B cell (primary cell): ENCODE results near the gene ULK1. TPM values are rescaled to one million over a fixed set of nuclear protein-coding genes. Genes with fewer than 3 reads are reported as not detected.

Experiments used
- ATAC-seq: fragments of 200-7000 bp; cut with Tn5 transposase; one replicate; pipeline ENCODE4 v1.10.0; 2021; ENCODE audit warnings: low read depth, mild to moderate bottlenecking, moderate number of reproducible peaks, moderate library complexity
- CTCF ChIA-PET: fragments of 350-600 bp; sonication (Branson Sonifier 250); formaldehyde crosslinking; loops from one replicate; lab custom pipeline; 2021; ENCODE audit warnings: antibody characterized with exemption, inconsistent platforms; lab: Charles Lee
- POLR2A ChIA-PET: fragments of 350-600 bp; sonication (Branson Sonifier 250); formaldehyde crosslinking; loops from one replicate; lab custom pipeline; 2021; ENCODE audit warnings: antibody characterized with exemption; lab: Charles Lee
- DNase-seq: peaks from one replicate; pipeline ENCODE4 v3.0.0; 2013
- H2AFZ ChIP-seq: 2 replicates; pipeline ENCODE4 v1.6.1; 2012; ENCODE audit warnings: mild to moderate bottlenecking, low read depth, low read length; ENCODE audit not compliant: insufficient read depth, poor library complexity, severe bottlenecking
- H3K27ac ChIP-seq, 2 donors: 1 replicate in 1 of 2; 2 replicates in 1 of 2; pipeline ENCODE4 v1.5.1; 2012 to 2013; ENCODE audit warnings: low read length in 2 of 2, mild to moderate bottlenecking in 2 of 2, moderate library complexity in 1 of 2
- H3K27me3 ChIP-seq, 4 experiments: fragments of 200-600 bp in 1 of 4; sonication (generic) in 1 of 4; replicated peaks in 1 of 4; 1 replicate in 2 of 4; 2 replicates in 2 of 4; pipeline versions ENCODE4 v1.6.1 to v1.7.0; 2013 to 2016; ENCODE audit warnings: low read length in 3 of 4, mild to moderate bottlenecking in 2 of 4, mixed read lengths in 1 of 4, moderate library complexity in 1 of 4; ENCODE audit not compliant: insufficient read depth in 4 of 4, control insufficient read depth in 3 of 4; ENCODE audit errors: control extremely low read depth in 1 of 4
- H3K36me3 ChIP-seq, 2 experiments: replicated peaks in 1 of 2; 1 replicate in 1 of 2; 2 replicates in 1 of 2; pipeline versions ENCODE4 v1.6.1 to v1.7.1; 2013; ENCODE audit warnings: low read length in 1 of 2; ENCODE audit not compliant: insufficient read depth in 2 of 2, control insufficient read depth in 1 of 2; ENCODE audit errors: control extremely low read depth in 1 of 2, extremely low read depth in 1 of 2
- H3K4me1 ChIP-seq, 2 donors: fragments of 200-600 bp in 1 of 2; sonication (generic) in 1 of 2; 1 replicate in 1 of 2; 2 replicates in 1 of 2; pipeline versions ENCODE4 v1.5.1 to v1.6.1; 2013 to 2017; ENCODE audit warnings: low read length in 2 of 2; ENCODE audit not compliant: control insufficient read depth in 2 of 2, insufficient read depth in 2 of 2
- H3K4me2 ChIP-seq: replicated peaks from 2 replicates; pipeline ENCODE3; 2012; ENCODE audit warnings: mild to moderate bottlenecking, low read depth, low read length; ENCODE audit not compliant: poor library complexity, severe bottlenecking
- H3K4me3 ChIP-seq, 5 experiments: fragments of 200-600 bp in 1 of 5; sonication (generic) in 1 of 5; 1 replicate in 3 of 5; 2 replicates in 2 of 5; pipeline versions ENCODE4 v1.5.1 to v1.7.0; 2011 to 2016; ENCODE audit warnings: low read length in 4 of 5, mild to moderate bottlenecking in 4 of 5, low read depth in 2 of 5, control low read depth in 1 of 5, moderate library complexity in 1 of 5; ENCODE audit not compliant: insufficient read depth in 1 of 5; ENCODE audit errors: control extremely low read depth in 1 of 5, extremely low read depth in 1 of 5
- H3K79me2 ChIP-seq: fragments of 200-600 bp; sonication (generic); one replicate; pipeline ENCODE4 v1.6.0; 2016; ENCODE audit warnings: low read length; ENCODE audit not compliant: control insufficient read depth, insufficient read depth
- H3K9ac ChIP-seq: fragments of 200-600 bp; sonication (generic); 2 replicates; pipeline ENCODE4 v1.6.1; 2017; ENCODE audit warnings: mild to moderate bottlenecking, low read length, moderate library complexity
- H3K9me3 ChIP-seq, 3 donors: one replicate each; pipeline versions ENCODE4 v1.6.1 to v1.7.1; 2013; ENCODE audit warnings: low read length in 2 of 3; ENCODE audit not compliant: control insufficient read depth in 2 of 3, insufficient read depth in 1 of 3; ENCODE audit errors: control extremely low read depth in 1 of 3
- H4K20me1 ChIP-seq: 2 replicates; pipeline ENCODE4 v1.6.0; 2012; ENCODE audit warnings: mild to moderate bottlenecking, low read length; ENCODE audit not compliant: insufficient read depth, control insufficient read depth, poor library complexity, severe bottlenecking
- H3K27ac Mint-ChIP-seq: one replicate; pipeline ENCODE4 v1.8.0; 2021; ENCODE audit warnings: mixed read lengths
- H3K27me3 Mint-ChIP-seq: one replicate; pipeline ENCODE4 v1.8.0; 2021; ENCODE audit warnings: mixed read lengths
- H3K4me1 Mint-ChIP-seq: one replicate; pipeline ENCODE4 v1.8.0; 2021; ENCODE audit warnings: mixed read lengths
- H3K4me3 Mint-ChIP-seq: one replicate; pipeline ENCODE4 v1.8.0; 2021; ENCODE audit warnings: mixed read lengths
- H3K9me3 Mint-ChIP-seq: one replicate; pipeline ENCODE4 v1.8.0; 2022; ENCODE audit warnings: mixed read lengths; ENCODE audit not compliant: insufficient read depth
- EZH2 ChIP-seq: IDR thresholded peaks from 2 replicates; pipeline ENCODE4 v1.6.1; 2012; ENCODE audit warnings: borderline replicate concordance, low read depth, mild to moderate bottlenecking, moderate library complexity, low read length; ENCODE audit not compliant: insufficient read depth, poor library complexity, severe bottlenecking
- WGBS: methylation state at CpG from one replicate; pipeline ENCODE4 v1.1.5; 2013; ENCODE audit warnings: missing lambda C conversion rate; ENCODE audit not compliant: insufficient coverage; 5-methylcytosine and 5-hydroxymethylcytosine counted together
- intact Hi-C: fragments of 100-400 bp; cut with micrococcal nuclease; formaldehyde crosslinking; loops from one replicate; pipeline ENCODE4 v1.10.0; 2022
- polyA plus RNA-seq: library from polyadenylated mRNA; depleted of rRNA; stranded (reverse); fragments of >200 nt; gene quantifications from 2 replicates; pipeline ENCODE4 v1.2.3, GENCODE V29; 2012
- small RNA-seq: library from RNA; depleted of rRNA; stranded (forward); fragments of <200 nt; gene quantifications from one replicate; pipeline ENCODE3, GENCODE V24; 2012; ENCODE audit warnings: low replicate concordance, low read depth; ENCODE audit not compliant: insufficient read length
- total RNA-seq, 2 donors: library from RNA; stranded (reverse); fragments of 120-200 nt in 1 of 2; gene quantifications; 1 replicate in 1 of 2; 2 replicates in 1 of 2; pipeline versions ENCODE4 v1.2.3 to v1.2.4, GENCODE V29; 2013 to 2022
- TF ChIP-seq, protein P1 (sequence below): fragments of 200-600 bp; IDR thresholded peaks from one replicate; pipeline ENCODE4 v1.8.0; 2022; ENCODE audit warnings: antibody characterized with exemption, mild to moderate bottlenecking

The ULK1 gene
- total and polyA plus RNA-seq, 2 donors (not counting 1 experiment from before 2014, with no cell fraction given) = 38.9 to 59.5 TPM

GRCh38 chr12:131971226-131971625 lies 76.8 kb downstream of the ULK1 start:
- CTCF ChIA-PET = interaction anchor here (0.7 kb wide), 1 partner anchor 199 kb away, joined by 3 read pairs; no protein-coding TSS in a partner anchor

More at GRCh38 chr12:131971226-131971625, 76.8 kb downstream of the ULK1 start:
- no peaks in the 10 kb centered on the region for H3K27me3 Mint-ChIP-seq
- Histone ChIP-seq H3K4me1 (no peaks in the 10 kb centered on the region), H3K9me3 (no peaks in the 10 kb centered on the region), H3K4me2 (no peak overlapping the region), H3K27me3 (no peaks in the 10 kb centered on the region), H2AFZ (no peak overlapping the region), H3K9ac (no peak overlapping the region), H3K36me3 (peaks cover 3 to 4% of the 10 kb centered on the region in 2 experiments), H3K27ac (no peak overlapping the region), H4K20me1 (peaks cover 74% of the 10 kb centered on the region), H3K4me3 (no peak overlapping the region), H3K79me2 (peaks cover 96% of the 10 kb centered on the region)
- WGBS = 50% methylated on average over 1 of the region's 1 CpG
- H3K4me1 Mint-ChIP-seq = peaks cover 26% of the 10 kb centered on the region
- intact Hi-C loops = no loop called here
- H3K4me3 Mint-ChIP-seq = no peak overlapping the region
- no peak for DNase-seq
- POLR2A ChIA-PET = no interaction called here
- H3K9me3 Mint-ChIP-seq = no peaks in the 10 kb centered on the region
- ATAC-seq = no peak
- H3K27ac Mint-ChIP-seq = no peak overlapping the region
- no peak for TF ChIP-seq EZH2
- TF ChIP-seq, protein P1, sequence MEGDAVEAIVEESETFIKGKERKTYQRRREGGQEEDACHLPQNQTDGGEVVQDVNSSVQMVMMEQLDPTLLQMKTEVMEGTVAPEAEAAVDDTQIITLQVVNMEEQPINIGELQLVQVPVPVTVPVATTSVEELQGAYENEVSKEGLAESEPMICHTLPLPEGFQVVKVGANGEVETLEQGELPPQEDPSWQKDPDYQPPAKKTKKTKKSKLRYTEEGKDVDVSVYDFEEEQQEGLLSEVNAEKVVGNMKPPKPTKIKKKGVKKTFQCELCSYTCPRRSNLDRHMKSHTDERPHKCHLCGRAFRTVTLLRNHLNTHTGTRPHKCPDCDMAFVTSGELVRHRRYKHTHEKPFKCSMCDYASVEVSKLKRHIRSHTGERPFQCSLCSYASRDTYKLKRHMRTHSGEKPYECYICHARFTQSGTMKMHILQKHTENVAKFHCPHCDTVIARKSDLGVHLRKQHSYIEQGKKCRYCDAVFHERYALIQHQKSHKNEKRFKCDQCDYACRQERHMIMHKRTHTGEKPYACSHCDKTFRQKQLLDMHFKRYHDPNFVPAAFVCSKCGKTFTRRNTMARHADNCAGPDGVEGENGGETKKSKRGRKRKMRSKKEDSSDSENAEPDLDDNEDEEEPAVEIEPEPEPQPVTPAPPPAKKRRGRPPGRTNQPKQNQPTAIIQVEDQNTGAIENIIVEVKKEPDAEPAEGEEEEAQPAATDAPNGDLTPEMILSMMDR = no peak

Small RNA genes within 50 kb of the gene (small RNA-seq; reads per million reads assigned to genes)
- gene AC131009.3 = not detected

Other genes with a start within 250 kb of the ULK1 start
- 122 and 135 TPM in 2 replicates for gene SFSWAP, start 183.5 kb upstream of the ULK1 start, total RNA-seq
- 67.4 and 69.3 TPM in 2 replicates for gene SFSWAP, start 183.5 kb upstream of the ULK1 start, polyA plus RNA-seq
- gene MMP17, start 66.2 kb upstream of the ULK1 start, total RNA-seq = 14.8 and 15.0 TPM in 2 replicates
- gene MMP17, start 66.2 kb upstream of the ULK1 start, polyA plus RNA-seq = 140 and 176 TPM in 2 replicates
- 50.1 and 51.3 TPM in 2 replicates for gene PUS1, start 34.7 kb downstream of the ULK1 start, total RNA-seq
- 89.0 and 99.5 TPM in 2 replicates for gene PUS1, start 34.7 kb downstream of the ULK1 start, polyA plus RNA-seq
- 82.2 and 88.1 TPM in 2 replicates for gene EP400, start 55.3 kb downstream of the ULK1 start, total RNA-seq
- 15.9 and 17.3 TPM in 2 replicates for gene EP400, start 55.3 kb downstream of the ULK1 start, polyA plus RNA-seq
- gene DDX51, start 249.7 kb downstream of the ULK1 start, total RNA-seq = 46.3 and 51.3 TPM in 2 replicates
- 60.8 and 71.4 TPM in 2 replicates for gene DDX51, start 249.7 kb downstream of the ULK1 start, polyA plus RNA-seq
- gene NOC4L, start 249.8 kb downstream of the ULK1 start, total RNA-seq = 21.9 and 23.3 TPM in 2 replicates
- 8.9 and 13.1 TPM in 2 replicates for gene NOC4L, start 249.8 kb downstream of the ULK1 start, polyA plus RNA-seq